ENCODE data around the gene OGFR.

The OGFR gene

GRCh38 chr20:62804627-62805154, at the start of gene OGFR:
Gene OGFR (plus strand): TSS chr20:62804835. CDS start chr20:62804860, 25 bp downstream.
- DNase-seq (ENCODE audit: low read depth), result peak; percentile 69

DNA sequence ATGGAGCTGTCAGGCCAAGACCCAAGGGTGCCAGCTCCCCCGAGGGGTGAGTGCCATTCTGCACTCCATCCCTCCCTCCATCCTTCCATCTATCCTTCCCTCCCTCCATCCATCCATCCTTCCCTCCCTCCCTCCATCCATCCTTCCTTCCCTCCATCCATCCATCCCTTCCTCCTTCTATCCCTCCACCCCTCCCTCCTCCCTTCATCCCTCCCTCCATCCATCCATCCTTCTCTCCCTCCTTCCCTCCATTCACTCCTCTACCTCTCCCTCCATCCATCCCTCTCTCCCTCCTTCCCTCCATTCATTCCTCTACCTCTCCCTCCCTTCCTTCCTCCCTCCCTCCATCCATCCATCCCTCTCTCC, 49.7 kb upstream of the OGFR start:
- no peak for DNase-seq (ENCODE audit: low read depth)

GRCh38 chr20:62755817-62756724, 48.6 kb upstream of the OGFR start:
- DNase-seq (ENCODE audit: low read depth), result no peak

GRCh38 chr20:62758226-62758912, 46.3 kb upstream of the OGFR start:
- DNase-seq (ENCODE audit: low read depth), result no peak

DNA sequence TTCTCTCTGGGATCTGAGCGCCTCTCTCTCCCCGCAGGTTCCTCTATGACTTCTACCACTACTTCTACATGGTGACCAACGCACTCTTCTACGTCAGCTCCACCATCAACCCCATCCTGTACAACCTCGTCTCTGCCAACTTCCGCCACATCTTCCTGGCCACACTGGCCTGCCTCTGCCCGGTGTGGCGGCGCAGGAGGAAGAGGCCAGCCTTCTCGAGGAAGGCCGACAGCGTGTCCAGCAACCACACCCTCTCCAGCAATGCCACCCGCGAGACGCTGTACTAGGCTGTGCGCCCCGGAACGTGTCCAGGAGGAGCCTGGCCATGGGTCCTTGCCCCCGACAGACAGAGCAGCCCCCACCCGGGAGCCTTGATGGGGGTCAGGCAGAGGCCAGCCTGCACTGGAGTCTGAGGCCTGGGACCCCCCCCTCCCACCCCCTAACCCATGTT, 44.6 kb upstream of the OGFR start:
- DNase-seq (ENCODE audit: low read depth), result no peak

DNA sequence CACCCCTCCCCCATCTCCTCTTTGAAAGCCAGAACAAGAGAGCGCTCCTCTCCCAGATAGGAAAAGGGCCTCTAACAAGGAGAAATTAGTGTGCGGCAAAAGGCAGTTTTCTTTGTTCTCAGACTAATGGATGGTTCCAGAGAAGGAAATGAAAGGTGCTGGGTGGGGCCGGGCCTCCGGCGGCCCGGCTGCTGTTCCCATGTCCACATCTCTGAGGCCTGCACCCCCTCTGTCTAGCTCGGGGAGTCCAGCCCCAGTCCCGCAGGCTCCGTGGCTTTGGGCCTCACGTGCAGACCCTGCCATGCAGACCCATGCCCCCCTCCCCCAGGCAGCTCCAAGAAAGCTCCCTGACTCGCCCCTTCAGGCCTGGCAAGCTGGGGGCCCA, 44.2 kb upstream of the OGFR start:
- DNase-seq (ENCODE audit: low read depth), result no peak

- no peak for DNase-seq (ENCODE audit: low read depth)
Observed at GRCh38 chr20:62760856-62761758, 43.5 kb upstream of the OGFR start.

DNA sequence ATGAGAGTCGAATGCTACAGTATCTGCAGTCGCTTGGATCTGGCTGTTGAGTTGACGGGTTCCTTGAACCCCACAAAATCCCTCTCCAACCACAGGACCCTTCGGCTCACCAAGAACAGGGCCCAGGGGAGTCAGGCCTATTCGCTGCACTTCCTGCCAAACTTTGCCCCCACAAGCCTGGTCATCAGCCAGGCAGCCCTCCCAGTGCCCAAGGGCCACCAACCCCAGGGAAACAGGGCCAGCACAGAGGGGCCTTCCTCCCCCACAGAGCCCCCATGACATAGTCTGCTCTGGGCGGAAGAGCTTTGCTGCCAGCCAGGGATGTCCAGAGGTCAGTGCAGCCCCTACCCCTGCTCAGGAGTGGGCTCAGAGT, 42.9 kb upstream of the OGFR start:
- no peak for DNase-seq (ENCODE audit: low read depth)

DNA sequence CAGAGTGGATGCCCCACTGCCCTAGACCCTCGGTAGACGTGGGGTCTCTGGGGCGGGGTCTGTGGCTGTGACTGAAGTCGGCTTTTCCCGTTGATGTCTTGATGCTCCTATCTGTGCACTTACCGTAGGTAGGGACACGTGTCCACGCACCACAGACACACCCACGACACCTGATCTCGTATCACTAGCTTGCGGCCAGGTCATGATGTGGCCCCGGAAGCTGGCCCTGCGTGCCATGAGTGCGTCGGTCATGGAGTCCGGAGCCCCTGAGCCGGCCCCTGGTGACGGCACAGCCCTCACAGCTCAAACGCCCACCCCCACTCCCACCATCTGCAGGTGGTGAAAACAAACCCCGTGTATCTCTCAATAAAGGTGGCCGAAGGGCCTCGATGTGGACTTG, 42.3 kb upstream of the OGFR start:
- DNase-seq (ENCODE audit: low read depth), result no peak

DNA sequence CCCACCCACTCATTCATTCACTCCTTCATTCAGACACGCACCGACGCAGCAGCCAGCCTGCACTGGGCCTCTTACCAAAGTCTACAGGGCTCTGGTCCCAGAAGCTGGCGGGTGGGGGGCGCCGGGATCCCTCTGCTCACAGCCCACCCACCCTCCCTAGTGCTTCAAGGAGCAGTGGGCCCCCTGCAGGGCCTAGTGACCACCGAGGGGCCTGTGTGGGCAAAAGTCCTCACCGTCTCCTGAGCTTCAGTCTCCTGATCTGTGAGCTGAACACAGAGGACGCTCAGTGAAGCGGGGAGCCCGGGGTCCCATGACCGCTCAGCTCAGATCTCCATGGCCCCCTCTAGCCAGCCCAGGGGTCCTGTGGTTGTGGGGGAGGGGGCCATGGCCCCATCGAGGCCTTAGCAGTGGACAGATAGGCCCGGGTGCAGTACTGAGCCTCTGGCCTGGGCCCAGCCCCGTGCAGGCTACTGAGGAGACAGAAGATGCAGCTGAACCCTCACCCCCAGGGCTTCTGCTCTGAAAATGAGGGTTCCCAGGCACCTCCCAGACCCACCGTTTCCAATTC, 41.8 kb upstream of the OGFR start:
- DNase-seq (ENCODE audit: low read depth), result no peak

- no peak for DNase-seq (ENCODE audit: low read depth)
Observed at GRCh38 chr20:62763404-62763803, 41.2 kb upstream of the OGFR start.

DNA sequence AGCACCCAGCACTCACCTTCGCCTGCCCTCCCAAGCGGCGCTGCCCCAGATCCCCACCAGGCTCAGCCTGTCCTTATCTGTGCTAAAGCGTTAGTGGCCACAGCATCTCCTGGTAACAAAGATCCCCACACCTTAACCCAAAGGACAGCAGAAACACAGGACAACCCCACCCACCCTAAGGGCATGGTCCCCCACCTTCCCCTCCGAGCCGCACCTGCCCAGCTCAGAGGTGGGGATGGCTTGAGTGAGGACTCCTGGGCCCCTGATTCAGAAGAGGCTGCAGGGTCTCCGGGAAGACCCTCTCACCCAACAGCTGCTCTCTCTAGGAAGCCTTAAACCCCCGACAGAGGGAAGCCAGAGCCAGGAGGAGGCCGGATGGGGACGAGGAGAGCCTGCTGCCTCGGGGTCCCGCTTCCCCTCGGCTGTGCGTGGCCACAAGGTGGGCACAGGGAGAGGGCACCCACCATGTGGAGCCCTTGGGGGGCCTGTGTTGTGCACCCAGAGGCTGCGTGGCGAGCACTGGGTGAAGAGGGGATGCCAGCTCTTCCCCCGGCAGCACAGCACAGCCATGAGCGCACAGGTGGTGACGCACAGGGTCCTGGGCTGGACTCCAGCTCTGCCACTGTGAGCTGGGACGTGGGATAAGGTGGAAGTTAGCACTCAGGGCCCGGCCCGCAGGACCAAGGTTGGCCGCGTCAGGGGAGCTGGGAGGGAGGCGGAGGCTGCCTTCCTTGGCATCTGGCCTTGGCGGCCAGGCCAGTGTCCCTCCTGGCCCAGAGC, 40.3 kb upstream of the OGFR start:
- DNase-seq (ENCODE audit: low read depth), result no peak

DNA sequence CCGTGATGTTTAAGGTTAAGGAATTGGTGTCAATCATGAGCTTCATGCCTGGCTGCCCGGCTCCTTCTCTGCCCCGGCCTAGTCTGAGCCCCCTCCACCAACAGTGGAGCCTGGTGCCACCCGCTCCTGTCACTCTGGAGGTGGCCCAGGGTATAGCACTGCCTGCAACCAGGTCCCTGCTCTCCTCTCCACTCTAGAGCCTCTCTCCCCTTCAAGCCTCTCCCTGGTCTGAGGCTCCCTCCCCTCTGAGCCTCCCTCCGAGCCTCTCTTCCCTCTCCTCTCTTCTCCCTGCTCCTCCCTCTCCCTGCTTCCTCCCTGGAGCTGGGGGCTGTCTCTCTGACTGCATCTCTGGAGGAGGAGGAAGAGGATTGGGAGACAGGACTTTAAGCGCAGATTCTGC, 39.6 kb upstream of the OGFR start:
- DNase-seq (ENCODE audit: low read depth), result no peak

GRCh38 chr20:62765432-62766070, 39.1 kb upstream of the OGFR start:
- no peak for DNase-seq (ENCODE audit: low read depth)

DNA sequence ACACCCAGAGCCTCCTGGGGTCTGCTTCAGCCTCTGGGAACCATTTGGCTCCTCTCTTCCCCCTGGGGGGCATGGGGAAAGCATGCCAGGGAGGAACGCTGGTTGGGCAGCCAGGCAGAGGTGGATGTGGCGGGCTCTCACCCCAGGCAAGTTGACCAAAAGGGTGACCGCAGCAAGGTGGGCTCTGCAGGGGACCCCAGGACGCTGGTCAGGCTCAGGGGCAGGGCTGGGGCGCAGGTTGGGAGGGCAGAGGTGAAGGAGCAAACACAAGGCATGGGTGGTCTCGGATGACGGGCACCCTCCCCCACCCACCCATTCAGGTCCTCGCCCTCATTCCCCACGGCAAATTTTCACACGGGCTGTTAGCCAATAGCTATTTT, 38.6 kb upstream of the OGFR start:
- DNase-seq (ENCODE audit: low read depth), result no peak

- no peak for DNase-seq (ENCODE audit: low read depth)
Observed at GRCh38 chr20:62766716-62767115, 37.9 kb upstream of the OGFR start.

GRCh38 chr20:62768234-62768546, 36.4 kb upstream of the OGFR start:
- DNase-seq (ENCODE audit: low read depth), result no peak

DNA sequence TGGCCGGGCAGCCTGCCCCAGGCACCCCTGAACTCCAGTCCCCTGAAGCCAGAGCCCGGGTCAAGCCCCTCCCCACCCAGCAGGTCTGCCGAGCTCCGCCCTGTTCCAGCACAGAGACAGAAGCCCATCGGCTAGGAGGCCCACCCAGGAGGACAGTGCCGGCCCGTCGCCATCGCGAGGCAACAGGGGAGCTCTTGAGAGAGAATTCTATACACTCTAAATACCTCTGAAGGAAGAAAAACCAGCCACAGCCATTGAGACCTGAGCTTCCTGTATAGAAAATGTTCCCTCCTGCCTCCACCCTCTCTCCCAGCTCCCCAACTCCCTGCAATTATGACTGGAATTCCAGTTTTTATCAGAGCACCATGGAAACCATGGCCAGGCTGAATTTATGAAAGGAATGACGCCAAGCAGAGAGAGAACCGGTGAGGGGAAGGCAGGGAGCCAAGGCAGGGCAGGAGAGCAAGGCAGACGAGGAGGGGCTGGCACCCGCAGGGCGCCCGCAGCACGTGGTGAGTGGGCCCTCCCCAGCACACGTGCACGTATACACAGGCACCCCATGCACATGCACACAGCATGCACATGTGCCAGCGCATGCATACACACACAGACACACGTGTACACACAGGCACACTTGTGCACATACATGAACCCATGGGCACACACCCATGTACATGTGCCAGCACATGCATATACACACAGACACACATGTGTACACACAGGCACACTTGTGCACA, 35.9 kb upstream of the OGFR start:
- DNase-seq (ENCODE audit: low read depth), result no peak

- DNase-seq (ENCODE audit: low read depth), result no peak
Observed at GRCh38 chr20:62769346-62770071, 35.1 kb upstream of the OGFR start.
